Chondrocyte (in vitro differentiated cells): Measurements from ENCODE around the gene TOM1L2. TPM values are rescaled to one million over a fixed set of nuclear protein-coding genes. Genes with fewer than 3 reads are reported as not detected.

ENCODE experiments used
- DNase-seq: peaks from one replicate; pipeline ENCODE4 v3.0.0; 2021; ENCODE audit warnings: mixed read lengths, low spot score
- H3K27ac Mint-ChIP-seq: one replicate; pipeline ENCODE4 v1.8.0; 2021; ENCODE audit warnings: mild to moderate bottlenecking, moderate library complexity, mixed read lengths; ENCODE audit not compliant: unreplicated experiment
- H3K27me3 Mint-ChIP-seq: 2 replicates; pipeline ENCODE4 v1.8.0; 2021; ENCODE audit warnings: low read depth, mixed read lengths
- H3K36me3 Mint-ChIP-seq: 2 replicates; pipeline ENCODE4 v1.8.0; 2021; ENCODE audit warnings: low read depth, mixed read lengths
- H3K4me1 Mint-ChIP-seq: 2 replicates; pipeline ENCODE4 v1.8.0; 2021; ENCODE audit warnings: low read depth, mild to moderate bottlenecking, mixed read lengths
- H3K4me3 Mint-ChIP-seq: one replicate; pipeline ENCODE4 v1.8.0; 2021; ENCODE audit warnings: mild to moderate bottlenecking, moderate library complexity, mixed read lengths; ENCODE audit not compliant: unreplicated experiment
- H3K9me3 Mint-ChIP-seq: 2 replicates; pipeline ENCODE4 v1.8.0; 2021; ENCODE audit warnings: low read depth, mixed read lengths
- CTCF ChIP-seq: fragments of 200-600 bp; sonication (generic); IDR thresholded peaks from 2 replicates; pipeline ENCODE4 v1.5.0; 2021; ENCODE audit warnings: antibody characterized with exemption, mild to moderate bottlenecking, moderate library complexity
- total RNA-seq: library from RNA; stranded (reverse); gene quantifications from 3 replicates; pipeline ENCODE4 v1.2.1, GENCODE V29; 2021

Gene TOM1L2
- total RNA-seq, 1 donor from 2014 or later = 56.1 TPM

GRCh38 chr17:17886226-17886625 is 86.0 kb downstream of the TOM1L2 start:
- Mint-ChIP-seq H3K4me1 (no peaks in the 10 kb centered on the region), H3K36me3 (peaks cover 20% of the 10 kb centered on the region), H3K4me3 (no peak overlapping the region), H3K27me3 (no peaks in the 10 kb centered on the region), H3K9me3 (no peaks in the 10 kb centered on the region), H3K27ac (no peak overlapping the region)
- no peak for TF ChIP-seq CTCF
- no peak for DNase-seq

- Mint-ChIP-seq H3K4me1 (no peaks in the 10 kb centered on the region), H3K36me3 (peaks cover 18% of the 10 kb centered on the region), H3K4me3 (no peak overlapping the region), H3K27ac (no peak overlapping the region), H3K27me3 (no peaks in the 10 kb centered on the region), H3K9me3 (no peaks in the 10 kb centered on the region)
- TF ChIP-seq CTCF = no peak
- DNase-seq = no peak
Measured at GRCh38 chr17:17884391-17885357, 87.5 kb downstream of the TOM1L2 start.

GRCh38 chr17:17883801-17884200 is 88.4 kb downstream of the TOM1L2 start:
- peaks cover 18% of the 10 kb centered on the region for H3K36me3 Mint-ChIP-seq
- TF ChIP-seq CTCF = no peak
- no peaks in the 10 kb centered on the region for H3K27me3 Mint-ChIP-seq

GRCh38 chr17:17882082-17882581 is 90.1 kb downstream of the TOM1L2 start:
- Mint-ChIP-seq H3K4me1 (peaks cover 16% of the 10 kb centered on the region), H3K27ac (no peak overlapping the region), H3K4me3 (no peak overlapping the region), H3K9me3 (no peaks in the 10 kb centered on the region), H3K27me3 (no peaks in the 10 kb centered on the region), H3K36me3 (peaks cover 18% of the 10 kb centered on the region)
- no peak for DNase-seq
- no peak for TF ChIP-seq CTCF

More at GRCh38 chr17:17883801-17884200, 88.4 kb downstream of the TOM1L2 start:
- DNase-seq = no peak
- Mint-ChIP-seq H3K9me3 (no peaks in the 10 kb centered on the region), H3K4me3 (no peak overlapping the region), H3K4me1 (no peaks in the 10 kb centered on the region), H3K27ac (no peak overlapping the region)

GRCh38 chr17:17880577-17881196 is 91.5 kb downstream of the TOM1L2 start:
- Mint-ChIP-seq H3K4me3 (no peak overlapping the region), H3K9me3 (no peaks in the 10 kb centered on the region), H3K4me1 (peaks cover 27% of the 10 kb centered on the region), H3K27ac (no peak overlapping the region), H3K27me3 (no peaks in the 10 kb centered on the region), H3K36me3 (peaks cover 17% of the 10 kb centered on the region)
- DNase-seq = no peak
- TF ChIP-seq CTCF = no peak
